DND-41 (cell line): ENCODE measurements around the gene ARID5A.

Source experiments
- EZH2 ChIP-seq: IDR thresholded peaks from 3 replicates; pipeline ENCODE4 v1.6.1; 2012; ENCODE audit warnings: borderline replicate concordance, low read depth, mild to moderate bottlenecking, moderate library complexity, low read length, inconsistent platforms; ENCODE audit not compliant: severe bottlenecking
- TF ChIP-seq, protein P1 (sequence below): IDR thresholded peaks from 2 replicates; pipeline ENCODE4 v1.5.1; 2012; ENCODE audit warnings: borderline replicate concordance, low read length, moderate library complexity, mild to moderate bottlenecking; ENCODE audit not compliant: poor library complexity, severe bottlenecking; ENCODE audit errors: extremely low read depth

DNA sequence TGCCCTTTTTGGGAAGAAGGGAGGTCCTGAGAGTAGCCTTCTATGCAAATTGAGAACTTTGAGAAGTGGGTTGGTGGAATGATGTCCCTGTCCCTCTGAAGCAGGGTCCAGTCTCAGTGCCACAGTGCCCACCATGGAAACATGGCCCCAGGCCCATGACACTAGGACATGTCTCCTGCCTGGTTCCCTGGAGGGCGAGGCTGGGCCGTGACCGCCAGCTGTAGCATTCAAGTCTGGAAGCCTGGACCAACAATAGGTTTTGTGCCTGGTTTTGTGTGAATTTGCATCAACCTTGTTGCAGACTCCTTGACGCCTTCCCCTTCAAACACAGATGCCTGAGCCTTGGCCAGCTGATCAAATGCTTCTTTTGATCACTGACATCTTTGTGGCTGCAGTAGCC lies 27.5 kb downstream of the ARID5A start:
- TF ChIP-seq, protein P1, sequence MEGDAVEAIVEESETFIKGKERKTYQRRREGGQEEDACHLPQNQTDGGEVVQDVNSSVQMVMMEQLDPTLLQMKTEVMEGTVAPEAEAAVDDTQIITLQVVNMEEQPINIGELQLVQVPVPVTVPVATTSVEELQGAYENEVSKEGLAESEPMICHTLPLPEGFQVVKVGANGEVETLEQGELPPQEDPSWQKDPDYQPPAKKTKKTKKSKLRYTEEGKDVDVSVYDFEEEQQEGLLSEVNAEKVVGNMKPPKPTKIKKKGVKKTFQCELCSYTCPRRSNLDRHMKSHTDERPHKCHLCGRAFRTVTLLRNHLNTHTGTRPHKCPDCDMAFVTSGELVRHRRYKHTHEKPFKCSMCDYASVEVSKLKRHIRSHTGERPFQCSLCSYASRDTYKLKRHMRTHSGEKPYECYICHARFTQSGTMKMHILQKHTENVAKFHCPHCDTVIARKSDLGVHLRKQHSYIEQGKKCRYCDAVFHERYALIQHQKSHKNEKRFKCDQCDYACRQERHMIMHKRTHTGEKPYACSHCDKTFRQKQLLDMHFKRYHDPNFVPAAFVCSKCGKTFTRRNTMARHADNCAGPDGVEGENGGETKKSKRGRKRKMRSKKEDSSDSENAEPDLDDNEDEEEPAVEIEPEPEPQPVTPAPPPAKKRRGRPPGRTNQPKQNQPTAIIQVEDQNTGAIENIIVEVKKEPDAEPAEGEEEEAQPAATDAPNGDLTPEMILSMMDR = no peak
- no peak for TF ChIP-seq EZH2
